Upper lobe of right lung (tissue), 1 donor: ENCODE data around the gene SPECC1L. TPM values are rescaled to one million over a fixed set of nuclear protein-coding genes. Genes with fewer than 3 reads are reported as not detected.

ENCODE experiments used
- ATAC-seq: fragments of 200-7000 bp; cut with Tn5 transposase; one replicate; pipeline ENCODE4 v1.9.1; 2020; ENCODE audit warnings: mild to moderate bottlenecking, moderate library complexity
- DNase-seq: peaks from one replicate; pipeline ENCODE4 v3.0.0-alpha.2; 2020
- H3K27ac ChIP-seq: fragments of 200-600 bp; one replicate; pipeline ENCODE4 v1.8.0; 2022
- H3K27me3 ChIP-seq: fragments of 200-600 bp; one replicate; pipeline ENCODE4 v1.8.0; 2022; ENCODE audit warnings: mild to moderate bottlenecking
- H3K36me3 ChIP-seq: fragments of 200-600 bp; one replicate; pipeline ENCODE4 v1.8.0; 2022
- H3K4me1 ChIP-seq: fragments of 200-600 bp; one replicate; pipeline ENCODE4 v1.8.0; 2022
- H3K4me3 ChIP-seq: fragments of 200-600 bp; one replicate; pipeline ENCODE4 v1.8.0; 2022; ENCODE audit warnings: mild to moderate bottlenecking
- H3K9me3 ChIP-seq: fragments of 200-600 bp; one replicate; pipeline ENCODE4 v1.8.0; 2022
- intact Hi-C: fragments of 100-400 bp; cut with DNase I; formaldehyde crosslinking; loops from one replicate; pipeline ENCODE4 v1.11.0; 2022
- total RNA-seq: library from RNA; stranded (reverse); fragmentation: NEBNext Ultra II Directional; extraction: Animal tissue kit (Norgen Biotek cat#: 25700); gene quantifications from one replicate; pipeline ENCODE4 v1.2.1, GENCODE V29; 2021
- TF ChIP-seq, protein P1 (sequence below): fragments of 200-600 bp; IDR thresholded peaks from one replicate; pipeline ENCODE4 v1.8.0; 2022; ENCODE audit warnings: antibody characterized with exemption
- donor health status: DM: no; HTN: yes; CAD: no; lungs with severe emphysema.

Gene SPECC1L
- total RNA-seq, 1 donor from 2014 or later = 87.1 TPM

GRCh38 chr22:24400034-24400725 is 129.5 kb downstream of the SPECC1L start:
- intact Hi-C loops = no loop called here
- peak overlapping the region; percentile 52 for H3K27ac ChIP-seq
- TF ChIP-seq, protein P1, sequence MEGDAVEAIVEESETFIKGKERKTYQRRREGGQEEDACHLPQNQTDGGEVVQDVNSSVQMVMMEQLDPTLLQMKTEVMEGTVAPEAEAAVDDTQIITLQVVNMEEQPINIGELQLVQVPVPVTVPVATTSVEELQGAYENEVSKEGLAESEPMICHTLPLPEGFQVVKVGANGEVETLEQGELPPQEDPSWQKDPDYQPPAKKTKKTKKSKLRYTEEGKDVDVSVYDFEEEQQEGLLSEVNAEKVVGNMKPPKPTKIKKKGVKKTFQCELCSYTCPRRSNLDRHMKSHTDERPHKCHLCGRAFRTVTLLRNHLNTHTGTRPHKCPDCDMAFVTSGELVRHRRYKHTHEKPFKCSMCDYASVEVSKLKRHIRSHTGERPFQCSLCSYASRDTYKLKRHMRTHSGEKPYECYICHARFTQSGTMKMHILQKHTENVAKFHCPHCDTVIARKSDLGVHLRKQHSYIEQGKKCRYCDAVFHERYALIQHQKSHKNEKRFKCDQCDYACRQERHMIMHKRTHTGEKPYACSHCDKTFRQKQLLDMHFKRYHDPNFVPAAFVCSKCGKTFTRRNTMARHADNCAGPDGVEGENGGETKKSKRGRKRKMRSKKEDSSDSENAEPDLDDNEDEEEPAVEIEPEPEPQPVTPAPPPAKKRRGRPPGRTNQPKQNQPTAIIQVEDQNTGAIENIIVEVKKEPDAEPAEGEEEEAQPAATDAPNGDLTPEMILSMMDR = no peak
- H3K4me1 ChIP-seq = peaks cover 33% of the 10 kb centered on the region
- peaks cover 34% of the 10 kb centered on the region for H3K36me3 ChIP-seq
- no peaks in the 10 kb centered on the region for H3K9me3 ChIP-seq
- H3K27me3 ChIP-seq = no peaks in the 10 kb centered on the region
- H3K4me3 ChIP-seq = no peak overlapping the region
- DNase-seq (no peak), ATAC-seq (no peak)

- TF ChIP-seq, protein P1 = no peak
- Histone ChIP-seq H3K4me3 (peak overlapping the region; percentile 10), H3K27me3 (no peaks in the 10 kb centered on the region), H3K4me1 (peaks cover 33% of the 10 kb centered on the region), H3K27ac (peak overlapping the region; percentile 52), H3K9me3 (no peaks in the 10 kb centered on the region), H3K36me3 (peaks cover 26% of the 10 kb centered on the region)
- no peak for DNase-seq
- intact Hi-C loops = no loop called here
- ATAC-seq = peak; percentile 61
Measured at GRCh38 chr22:24400726-24401596, 130.3 kb downstream of the SPECC1L start.

GRCh38 chr22:24401931-24402367 is 131.3 kb downstream of the SPECC1L start:
- peak; percentile 7 for ATAC-seq
- no peaks in the 10 kb centered on the region for H3K27me3 ChIP-seq
- H3K9me3 ChIP-seq = no peaks in the 10 kb centered on the region
- TF ChIP-seq, protein P1 = no peak
- intact Hi-C loops = no loop called here
- peaks cover 33% of the 10 kb centered on the region for H3K4me1 ChIP-seq
- DNase-seq = no peak
- no peak overlapping the region for H3K4me3 ChIP-seq
- H3K36me3 ChIP-seq = peaks cover 17% of the 10 kb centered on the region
- peak overlapping the region; percentile 60 for H3K27ac ChIP-seq

DNA sequence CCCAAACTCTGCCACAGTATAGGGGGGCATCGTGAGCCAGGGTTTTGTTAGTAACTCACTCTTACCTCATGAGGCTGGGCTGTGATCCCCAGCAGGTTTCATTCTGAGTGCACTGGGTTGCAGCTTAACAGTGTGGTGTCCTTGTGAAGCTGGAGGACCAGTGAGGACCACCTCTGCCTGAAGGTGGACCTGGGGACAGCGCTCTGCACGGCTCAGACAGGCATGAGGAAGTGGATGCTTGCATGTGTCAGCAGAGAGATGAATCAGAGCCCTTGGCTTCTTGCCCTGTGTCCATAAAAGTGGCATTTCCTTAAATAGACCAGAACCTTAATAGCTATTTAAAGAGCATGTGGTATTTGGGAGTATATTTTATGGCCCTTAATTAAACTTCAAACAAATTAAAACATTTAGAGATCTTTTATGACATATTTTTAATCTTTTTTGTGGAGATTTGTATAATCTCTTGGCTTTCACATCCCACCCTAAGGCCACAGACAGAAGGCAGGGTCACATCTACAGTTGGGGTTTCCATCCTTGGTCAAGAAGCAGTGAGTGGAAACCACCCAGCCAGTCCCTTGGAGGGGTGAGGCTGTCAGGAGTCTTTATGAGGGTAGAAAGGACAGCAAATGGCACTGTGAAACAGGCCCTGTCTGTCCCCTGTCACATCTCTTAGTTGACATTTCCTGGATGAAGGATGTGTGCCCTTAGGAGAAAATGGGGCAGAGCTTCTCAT is 132.0 kb downstream of the SPECC1L start:
- Histone ChIP-seq H3K4me3 (no peak overlapping the region), H3K4me1 (peaks cover 38% of the 10 kb centered on the region), H3K27me3 (no peaks in the 10 kb centered on the region), H3K9me3 (no peaks in the 10 kb centered on the region), H3K27ac (peak overlapping the region; percentile 60), H3K36me3 (peaks cover 12% of the 10 kb centered on the region)
- no peak for DNase-seq
- TF ChIP-seq, protein P1 = no peak
- peak; percentile 85 for ATAC-seq
- intact Hi-C loops = no loop called here

DNA sequence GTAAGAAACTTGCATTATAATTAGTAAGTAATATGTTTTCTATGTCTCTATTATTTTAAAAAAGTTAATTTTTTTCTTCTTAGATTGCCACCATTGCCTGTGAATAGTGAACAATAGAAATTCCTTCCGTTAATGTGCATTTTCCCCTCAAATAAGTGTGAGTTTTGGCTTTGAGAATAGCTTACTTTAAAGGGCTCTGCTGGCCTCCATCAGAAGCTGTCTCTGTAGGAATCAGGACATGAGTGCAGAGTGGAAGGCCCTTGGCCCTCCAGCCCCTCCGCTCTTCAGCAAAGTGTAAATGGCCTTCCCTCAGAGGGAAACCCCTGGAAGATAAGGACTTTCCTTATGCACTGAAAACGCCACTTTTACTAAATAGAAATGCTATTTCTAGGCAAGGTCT is 132.7 kb downstream of the SPECC1L start:
- intact Hi-C loops = no loop called here
- Histone ChIP-seq H3K27ac (no peak overlapping the region), H3K27me3 (no peaks in the 10 kb centered on the region), H3K9me3 (no peaks in the 10 kb centered on the region), H3K36me3 (peaks cover 10% of the 10 kb centered on the region), H3K4me1 (peaks cover 45% of the 10 kb centered on the region), H3K4me3 (no peak overlapping the region)
- TF ChIP-seq, protein P1 = no peak
- ATAC-seq (no peak), DNase-seq (no peak)
